ENCODE measurements around the gene SUB1.
"Not testable (repeated sequence)": the region's sequence is repeated elsewhere in the genome, so short reads cannot be mapped to it uniquely, and the experiment has no call there.

Gene SUB1

DNA sequence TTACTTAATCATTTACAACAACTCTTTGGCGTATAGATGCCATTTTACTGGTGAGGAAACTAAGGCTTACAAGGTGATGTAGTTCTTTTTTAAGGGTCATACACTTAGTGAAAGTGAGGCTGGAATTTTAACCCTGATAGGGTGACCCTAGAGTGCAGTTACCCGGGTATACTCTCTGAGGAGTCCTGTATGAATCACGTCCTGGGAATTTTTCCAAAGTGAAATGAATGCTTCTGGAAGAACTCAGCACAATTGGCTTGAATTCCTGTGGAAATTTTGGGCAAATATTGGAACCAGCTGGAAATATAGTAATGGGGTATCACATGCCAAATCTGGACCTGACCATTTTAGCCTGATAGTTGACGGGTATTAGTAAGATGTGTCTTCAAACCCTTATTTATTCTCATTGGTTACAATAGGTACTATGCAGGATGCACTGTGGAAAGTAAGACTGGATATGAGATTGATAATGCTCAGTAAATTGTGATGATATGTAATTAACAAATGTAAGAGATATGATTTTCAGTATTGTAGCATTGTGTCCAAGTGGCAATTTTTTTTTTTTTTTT, 14.8 kb downstream of the SUB1 start:
- DNase-seq (ENCODE audit: low spot score): no peak

DNA sequence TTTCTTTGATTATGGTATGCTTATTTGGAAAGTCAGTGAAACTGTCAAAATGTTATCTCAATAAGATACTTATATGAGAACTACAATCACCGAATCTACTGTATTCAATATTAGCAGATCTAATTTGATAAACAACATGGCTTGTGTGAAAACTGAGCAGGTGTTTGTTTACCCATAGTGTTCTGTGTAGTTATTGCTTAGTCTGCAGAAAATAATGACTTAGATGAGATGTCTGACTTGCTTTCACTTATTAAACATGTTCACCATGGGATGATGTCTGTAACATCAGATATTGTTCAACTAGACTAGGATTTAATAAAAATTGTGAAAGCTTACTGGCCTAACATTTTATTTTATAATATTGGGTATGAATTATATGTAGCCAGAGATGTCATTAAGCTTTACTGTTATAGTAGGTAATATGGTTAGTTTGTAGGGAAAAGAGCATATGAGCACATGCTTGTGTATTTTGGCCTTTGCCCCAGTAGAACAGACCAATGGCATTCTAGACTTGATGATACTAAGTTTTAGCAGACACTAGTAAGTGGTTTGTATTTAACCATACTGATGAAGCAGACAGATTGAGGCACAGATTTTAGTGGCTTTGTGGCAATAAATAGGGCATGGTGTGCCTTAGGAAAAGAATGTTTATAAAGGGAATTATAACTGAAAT, 16.4 kb downstream of the SUB1 start:
- no peak for DNase-seq (ENCODE audit: low spot score)

DNA sequence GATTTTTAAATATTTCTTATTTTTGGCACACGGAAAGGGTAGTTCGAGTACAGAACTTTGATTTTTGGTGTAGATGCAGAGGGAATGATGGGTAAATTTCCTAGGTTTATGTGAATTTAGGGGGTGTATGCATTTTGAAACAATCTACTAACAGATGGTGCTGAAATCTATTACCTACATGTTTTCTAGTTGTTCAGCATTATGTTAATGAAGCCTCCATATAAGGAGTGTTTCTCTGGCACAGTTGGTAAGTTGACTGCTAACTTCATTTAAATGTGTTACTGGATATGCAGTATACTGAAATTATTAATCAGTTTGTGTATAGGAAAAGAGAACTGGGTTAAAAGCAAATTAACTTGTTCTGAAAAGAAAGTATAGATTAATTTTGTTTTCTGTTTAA, 17.5 kb downstream of the SUB1 start:
- DNase-seq (ENCODE audit: low spot score): no peak

DNA sequence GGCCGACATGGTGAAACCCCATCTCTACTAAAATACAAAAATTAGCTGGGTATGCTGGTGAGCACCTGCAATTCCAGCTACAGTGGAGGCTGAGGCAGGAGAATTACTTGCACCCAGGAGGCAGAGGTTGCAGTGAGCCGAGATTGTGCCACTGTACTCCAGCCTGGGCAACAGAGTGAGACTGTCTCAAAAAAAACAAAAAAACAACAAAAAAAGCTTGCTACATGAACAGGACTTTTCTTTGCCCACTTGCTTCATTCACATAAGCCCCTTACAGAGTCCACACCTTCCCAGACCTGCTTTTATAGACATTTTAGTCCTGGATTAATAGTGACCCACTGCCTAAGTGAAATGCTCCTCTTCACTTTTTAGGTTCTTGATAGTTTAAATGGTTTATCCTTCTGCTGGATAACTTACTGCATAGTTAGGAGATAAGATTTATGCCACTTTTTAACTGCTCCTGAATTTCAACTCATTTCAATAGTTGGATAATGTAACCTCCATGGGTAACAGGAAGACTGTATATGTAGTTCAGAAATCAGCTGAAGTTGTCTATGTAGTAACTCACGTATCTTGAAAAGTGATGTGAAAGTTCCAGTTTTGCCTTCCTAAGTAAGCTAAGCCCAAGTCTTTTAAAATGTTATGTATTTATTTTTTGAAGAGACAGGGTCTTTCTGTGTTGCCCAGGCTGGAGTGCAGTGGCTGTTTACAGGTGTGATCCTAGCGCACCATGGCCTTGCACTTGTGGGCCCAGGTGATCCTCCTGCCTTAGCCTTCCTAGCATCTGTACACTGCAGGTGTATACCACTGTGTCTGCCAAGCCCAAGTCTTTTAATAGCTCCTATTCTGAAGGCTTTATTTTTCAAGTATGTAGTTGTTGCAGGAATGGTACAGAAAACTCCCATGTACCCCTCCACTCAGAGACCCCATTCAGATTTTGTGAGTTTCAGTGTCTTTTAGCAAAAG, 19.7 kb downstream of the SUB1 start:
- DNase-seq (ENCODE audit: low spot score): no peak

DNA sequence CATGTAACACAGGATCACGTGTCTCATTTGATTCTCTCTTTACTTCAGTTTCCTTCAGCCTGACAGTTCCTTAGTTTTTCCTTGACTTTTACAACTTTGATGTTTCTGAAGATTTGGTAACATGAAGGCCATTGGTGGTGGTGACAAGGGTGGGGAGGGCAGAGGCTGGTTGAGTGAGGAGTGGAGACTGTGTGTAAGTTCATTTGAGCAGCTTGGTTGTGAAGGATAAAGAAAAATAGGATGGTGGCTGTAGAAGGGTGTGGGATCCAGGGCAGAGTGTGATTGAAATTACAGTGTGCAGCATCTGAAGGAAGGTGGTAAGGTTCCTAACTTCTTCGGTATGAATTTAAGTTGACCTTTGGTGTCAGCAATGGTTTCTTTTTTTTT, 20.4 kb downstream of the SUB1 start:
- no peak for DNase-seq (ENCODE audit: low spot score)

DNA sequence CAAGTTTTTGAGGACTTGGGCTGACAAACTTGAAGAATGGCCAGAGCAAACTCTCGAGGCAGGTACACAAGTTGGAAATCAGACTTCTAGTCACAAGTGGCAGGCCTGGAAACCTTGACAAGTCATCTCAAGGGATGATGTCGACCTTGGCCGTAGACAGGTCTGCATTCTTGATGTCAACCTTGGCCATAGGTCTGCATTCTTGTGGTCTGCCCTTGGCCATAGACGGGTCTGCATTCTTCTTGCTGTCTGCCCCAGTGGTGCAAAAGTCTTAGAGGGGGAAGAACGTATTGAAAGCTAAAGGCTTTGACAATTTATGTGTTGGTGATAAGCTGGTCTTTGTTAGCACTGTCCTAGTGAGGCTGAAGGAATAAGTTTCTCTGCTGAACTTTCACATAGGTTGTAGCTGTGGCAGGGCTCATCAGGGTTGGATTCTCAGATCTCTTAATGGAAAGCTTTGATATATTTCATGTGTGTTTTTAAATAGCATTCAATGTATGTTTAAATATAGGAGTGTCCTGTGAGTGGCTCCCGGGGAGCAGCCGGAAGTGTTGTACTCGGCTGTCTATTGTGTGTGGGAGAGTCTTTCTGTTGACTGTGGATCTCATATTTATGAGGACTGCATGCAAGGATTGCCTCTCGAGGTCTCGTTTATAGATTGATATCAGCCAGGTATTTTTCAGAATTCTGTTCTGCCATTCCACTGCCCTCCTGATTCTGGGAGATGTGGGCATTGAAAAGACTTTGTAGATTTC, 27.0 kb downstream of the SUB1 start:
- DNase-seq (ENCODE audit: low spot score): no peak

DNA sequence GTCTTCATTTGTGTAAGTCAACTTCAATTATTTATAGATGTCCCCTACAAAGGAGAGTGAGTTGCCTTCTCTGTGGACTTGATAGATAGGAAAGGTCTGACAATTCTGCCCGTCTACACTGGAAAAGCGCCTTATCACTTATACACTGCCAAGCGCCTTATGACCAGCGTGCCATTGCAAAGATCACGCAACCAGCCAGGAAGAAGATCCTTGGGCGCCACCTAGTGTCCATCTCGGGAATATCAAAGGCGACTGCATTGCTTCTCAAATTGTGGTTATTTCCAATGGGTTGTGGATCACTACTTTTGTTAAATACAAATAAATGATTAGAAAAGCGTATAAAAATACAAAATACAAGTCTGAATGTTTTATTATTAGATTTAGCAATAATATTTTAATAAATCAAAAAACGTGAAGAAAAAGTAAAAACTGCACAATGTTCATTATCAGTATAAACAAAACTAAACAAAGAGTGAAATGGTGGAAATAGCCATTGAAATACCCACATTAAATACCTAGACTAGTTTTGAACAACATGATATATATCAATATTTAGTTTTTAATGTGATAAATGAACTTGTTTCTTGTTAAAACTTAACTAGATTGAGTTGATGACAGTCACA, 27.8 kb downstream of the SUB1 start:
- DNase-seq (ENCODE audit: low spot score): peak; percentile 87

DNA sequence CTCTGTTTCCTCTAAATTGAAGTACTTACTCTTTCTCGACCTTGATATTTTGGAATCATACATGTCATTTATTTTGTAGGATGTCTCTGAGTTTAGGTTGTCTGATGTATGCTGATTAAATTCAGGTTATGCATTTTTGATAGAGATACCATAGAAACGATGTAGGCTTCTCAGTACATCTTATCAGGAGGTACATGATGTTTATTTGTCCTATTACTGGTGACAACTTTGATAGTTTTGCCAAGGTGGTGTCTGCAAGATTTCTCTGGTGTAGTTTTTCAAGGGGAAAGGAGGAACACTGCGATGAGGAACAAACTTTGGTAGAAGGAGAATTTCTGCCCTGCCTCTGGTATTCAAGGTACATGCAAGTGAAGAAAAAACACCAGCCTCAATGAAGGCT, 29.9 kb downstream of the SUB1 start:
- no peak for DNase-seq (ENCODE audit: low spot score)

DNA sequence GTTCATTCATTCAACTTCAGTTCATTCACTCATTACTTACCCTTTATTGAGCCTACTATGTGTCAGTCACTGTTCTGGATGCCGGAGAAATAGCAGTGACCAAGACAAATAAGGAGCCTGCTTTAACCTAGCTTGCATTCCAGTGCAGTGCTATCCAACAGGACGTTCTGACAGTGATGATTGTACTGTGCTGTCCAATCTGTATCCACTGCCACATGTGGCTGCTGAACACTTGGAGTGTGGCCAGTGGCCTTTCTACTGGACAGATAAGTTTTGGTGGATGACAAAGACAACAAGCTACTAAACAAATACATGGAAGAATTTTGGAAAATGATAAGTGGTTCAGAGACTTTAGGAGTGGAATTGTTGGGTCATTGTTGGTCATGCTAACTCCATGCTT, 33.6 kb downstream of the SUB1 start:
- DNase-seq (ENCODE audit: low spot score): no peak

DNA sequence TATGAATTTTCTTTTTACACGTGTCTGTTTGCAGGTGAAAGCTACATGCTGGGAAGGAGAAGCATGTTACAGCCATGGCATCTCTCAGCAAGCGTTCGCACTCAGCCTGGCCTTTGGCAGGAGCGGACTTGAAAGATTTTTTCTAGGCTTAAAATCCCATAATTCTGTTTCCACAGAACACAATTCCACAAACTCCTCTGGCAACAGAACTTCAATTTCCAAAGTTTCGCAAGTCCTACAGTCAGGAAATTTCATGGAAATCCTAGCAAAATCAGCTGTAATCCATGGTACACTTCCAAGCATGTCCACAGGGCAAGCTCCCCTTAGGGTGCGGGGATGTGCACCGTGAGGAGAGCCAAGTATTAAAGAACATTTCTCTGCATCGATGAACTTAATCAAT, 35.9 kb downstream of the SUB1 start:
- no peak for DNase-seq (ENCODE audit: low spot score)

DNA sequence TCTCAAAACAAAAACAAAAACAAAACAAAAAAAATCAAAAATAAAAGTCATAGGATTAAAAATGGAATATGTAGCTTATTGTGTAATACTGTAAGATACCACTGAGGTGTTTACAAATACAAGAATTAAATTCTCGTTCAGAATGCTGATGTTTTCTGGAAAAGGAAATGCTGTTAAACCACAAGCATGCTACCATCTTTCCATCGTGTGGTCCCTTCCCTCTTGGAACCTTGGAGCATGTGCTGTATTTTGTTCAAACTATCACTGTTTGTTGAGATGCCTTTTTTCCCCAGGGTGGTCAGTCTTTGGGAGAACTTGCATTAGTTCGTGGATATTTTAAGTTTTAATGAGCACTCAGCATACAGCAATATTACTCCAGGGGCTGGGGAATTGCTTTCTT, 39.7 kb downstream of the SUB1 start:
- DNase-seq (ENCODE audit: low spot score): no peak

DNA sequence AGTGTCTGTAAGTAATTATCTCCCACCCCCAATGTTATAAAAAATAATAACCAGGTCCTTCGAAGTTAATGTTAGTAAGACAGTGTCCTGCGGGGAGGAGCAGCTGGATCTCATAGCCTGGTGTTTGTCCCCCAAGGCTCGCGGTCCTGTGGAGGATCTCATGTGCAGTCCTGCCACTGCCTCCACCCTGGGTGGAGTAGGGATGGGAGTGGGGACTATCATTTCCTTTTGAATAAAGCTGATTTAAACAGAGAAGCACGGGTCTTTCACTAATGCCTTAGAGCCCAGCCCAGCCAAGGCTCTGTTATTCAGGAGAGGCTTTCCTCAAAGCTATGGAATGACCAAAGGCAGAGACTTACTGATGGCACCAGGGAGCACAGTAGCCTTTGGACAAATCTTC, 40.2 kb downstream of the SUB1 start:
- DNase-seq (ENCODE audit: low spot score): no peak

DNA sequence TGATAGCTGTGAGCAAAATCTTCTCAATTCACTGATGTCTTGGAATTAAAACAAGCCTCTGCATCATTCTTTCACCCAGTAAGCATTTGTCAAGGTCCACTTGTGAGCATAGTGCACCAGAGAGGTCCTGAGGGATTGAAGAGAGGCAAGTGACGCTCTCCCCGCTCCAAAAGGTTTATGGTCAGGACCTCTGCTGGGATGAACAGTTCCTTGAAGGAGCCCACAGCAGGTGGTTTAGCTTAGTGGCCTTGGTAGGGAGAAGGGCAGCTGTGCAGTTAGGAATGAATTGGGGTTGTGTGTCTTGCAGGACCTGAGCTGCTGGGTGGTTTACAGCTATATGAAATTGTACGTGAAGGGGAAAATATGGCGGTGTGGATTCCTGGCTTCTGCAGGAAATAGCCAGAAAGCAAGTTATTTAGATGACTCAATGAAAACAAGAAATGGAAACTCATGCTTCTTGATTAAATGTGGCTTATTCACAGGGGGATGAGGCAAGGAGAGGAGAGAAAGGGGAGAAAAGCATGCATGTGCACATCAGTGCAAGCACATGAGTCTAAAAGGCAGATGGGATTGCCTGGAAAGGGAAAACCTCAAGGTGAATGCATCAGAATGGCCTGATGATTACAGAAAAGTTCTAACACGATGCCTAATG, 42.0 kb downstream of the SUB1 start:
- no peak for DNase-seq (ENCODE audit: low spot score)

DNA sequence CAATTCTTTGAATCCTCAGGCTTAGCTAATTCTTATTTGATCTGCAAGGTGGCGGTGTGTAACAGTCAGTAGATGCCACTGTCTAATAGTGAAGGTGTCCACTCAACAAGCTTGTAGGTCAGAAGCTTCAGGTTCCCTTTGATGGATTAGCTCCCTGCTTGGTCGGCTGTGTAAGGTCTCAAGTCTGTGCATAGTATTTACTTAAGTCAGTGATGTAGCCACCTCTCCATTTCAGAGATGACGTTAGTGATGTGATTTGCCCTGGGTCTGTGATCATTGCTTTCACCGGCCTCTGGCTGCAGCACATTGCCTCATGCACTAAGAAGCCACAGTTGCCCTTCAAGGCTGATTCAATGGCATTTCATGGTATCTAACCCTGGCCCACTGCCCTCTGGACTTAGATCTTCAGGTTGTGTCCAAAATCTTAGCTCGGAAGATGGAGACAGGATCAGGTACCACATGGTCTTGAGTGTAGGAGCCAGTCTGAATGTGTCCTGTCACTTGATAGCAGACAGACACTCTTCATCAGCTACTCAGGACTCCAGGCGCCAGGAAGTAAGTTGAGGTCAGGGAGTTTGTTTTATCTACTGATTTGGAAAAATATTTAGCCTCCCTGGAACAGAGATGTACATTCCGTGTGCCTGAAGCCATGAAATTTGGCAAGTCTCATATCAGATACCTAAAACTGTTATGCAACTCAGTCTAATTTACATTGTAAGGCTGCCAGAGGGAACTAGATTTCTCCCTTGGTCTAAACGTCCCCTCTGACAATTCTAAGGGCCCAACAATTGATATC, 42.9 kb downstream of the SUB1 start:
- DNase-seq (ENCODE audit: low spot score): no peak

DNA sequence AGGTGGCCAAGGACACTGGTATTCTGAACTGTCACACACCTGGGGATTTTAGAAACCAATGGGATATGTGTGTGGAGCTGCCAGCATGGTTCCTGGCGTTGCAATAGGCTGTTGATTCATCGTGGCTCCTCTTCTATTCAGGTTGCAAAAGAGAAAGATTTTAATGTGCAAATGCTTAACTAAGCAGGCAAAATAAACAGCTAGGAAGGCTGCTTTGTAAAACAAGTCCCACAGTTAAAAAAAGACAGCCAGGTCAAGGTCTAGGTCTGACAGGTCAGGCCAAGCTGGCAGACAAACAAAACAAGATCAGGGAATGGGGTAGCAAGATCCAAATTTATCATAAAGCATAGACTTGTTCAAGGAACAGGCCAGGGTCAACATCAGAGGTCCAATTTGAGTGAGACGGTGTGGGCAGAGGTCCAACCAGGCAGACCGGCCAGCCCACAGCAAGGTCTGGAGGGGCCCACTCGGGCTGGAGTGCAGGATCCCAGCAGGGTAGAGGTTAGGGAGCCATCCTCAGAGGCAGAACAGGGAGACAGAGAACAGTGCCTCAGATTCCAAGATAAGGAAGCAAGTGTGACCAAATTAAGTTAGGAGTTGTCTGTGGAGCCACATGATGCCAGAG, 45.6 kb downstream of the SUB1 start:
- DNase-seq (ENCODE audit: low spot score): no peak

DNA sequence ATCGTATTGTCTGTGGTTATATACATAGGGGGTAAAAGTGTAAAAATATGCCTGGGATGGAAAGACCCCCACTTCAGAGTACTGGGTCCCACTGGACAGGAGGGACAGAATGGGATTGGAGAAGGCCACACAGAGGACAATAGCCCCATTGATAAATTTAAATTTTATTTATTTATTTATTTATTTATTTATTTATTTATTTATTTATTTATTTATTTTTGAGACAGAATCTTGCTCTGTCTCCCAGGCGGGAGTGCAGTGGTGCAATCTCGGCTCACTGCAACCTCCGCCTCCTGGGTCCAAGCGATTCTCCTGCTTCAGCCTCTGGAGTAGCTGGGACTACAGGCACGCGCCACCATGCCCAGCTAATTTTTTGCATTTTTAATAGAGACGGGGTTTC, 47.7 kb downstream of the SUB1 start:
- not testable (repeated sequence) for DNase-seq (ENCODE audit: low spot score)

DNA sequence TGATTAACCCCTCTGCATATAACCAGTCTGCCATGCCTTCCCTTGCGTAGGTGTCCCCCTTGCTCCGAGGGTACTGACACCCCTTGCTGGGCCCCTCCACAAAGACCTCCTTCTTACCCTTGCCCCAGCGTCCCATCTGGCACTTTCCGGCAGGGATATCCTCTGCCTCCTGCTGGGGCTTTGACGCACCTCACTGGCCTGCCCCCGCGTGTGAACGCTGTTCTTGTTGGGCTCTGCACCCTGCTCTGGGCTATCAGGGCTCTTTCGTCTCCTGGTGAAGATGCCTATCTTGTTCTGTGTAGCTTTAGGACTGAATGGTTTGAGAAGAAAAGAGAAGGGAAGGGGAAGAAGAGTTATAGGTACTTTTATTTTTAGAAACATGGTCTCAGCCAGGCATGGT, 53.0 kb downstream of the SUB1 start:
- DNase-seq (ENCODE audit: low spot score): no peak

DNA sequence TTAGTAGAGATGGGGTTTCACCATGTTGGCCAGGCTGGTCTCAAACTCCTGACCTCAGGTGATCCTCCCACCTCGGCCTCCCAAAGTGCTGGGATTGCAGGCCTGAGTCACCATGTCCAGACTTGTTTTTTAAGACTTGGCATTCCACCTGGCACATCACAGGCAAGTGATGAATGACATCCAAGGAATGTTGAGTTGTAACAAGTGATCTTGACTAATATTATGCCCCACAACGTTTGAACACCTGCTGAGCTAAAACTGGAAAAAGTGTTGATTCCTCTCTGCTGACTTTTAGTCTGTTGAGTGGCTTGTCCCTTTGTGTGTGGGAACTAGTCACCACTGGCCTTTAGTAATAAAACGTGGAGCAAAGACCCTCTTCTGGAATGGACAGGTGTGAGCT, 54.6 kb downstream of the SUB1 start:
- no peak for DNase-seq (ENCODE audit: low spot score)

DNA sequence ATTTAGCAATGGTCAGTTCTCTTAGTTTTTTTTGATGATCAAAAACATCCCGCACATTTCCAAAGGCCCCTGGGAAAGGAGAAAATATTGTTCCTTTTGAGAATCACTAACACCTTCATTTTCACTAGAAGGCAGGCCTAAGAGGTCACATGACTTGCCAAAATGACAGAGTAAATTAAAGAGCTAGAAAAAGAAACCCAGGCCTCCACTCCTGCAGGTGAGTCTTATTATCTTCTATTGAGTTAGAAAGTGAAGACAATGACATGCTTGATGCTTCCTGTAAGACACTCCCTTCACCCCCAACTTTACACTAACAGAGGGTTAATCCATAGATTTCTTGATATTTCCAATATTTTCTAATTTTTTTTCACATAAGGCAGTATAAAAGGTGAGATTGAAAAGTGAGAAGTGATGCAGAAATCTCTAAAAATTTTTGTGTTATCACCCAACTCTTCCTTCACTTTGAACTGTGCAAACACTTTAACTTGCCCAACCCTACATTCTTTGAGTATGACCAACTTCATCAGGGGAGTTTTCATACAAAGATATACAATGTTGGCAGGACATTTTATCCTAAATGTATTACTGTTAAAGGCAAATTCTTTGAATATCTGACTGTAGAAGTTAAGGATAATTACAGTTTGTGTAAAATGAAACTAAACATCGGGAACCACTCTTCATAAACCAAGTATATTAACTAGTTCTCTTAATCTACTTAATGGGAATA, 57.1 kb downstream of the SUB1 start:
- DNase-seq (ENCODE audit: low spot score): no peak

DNA sequence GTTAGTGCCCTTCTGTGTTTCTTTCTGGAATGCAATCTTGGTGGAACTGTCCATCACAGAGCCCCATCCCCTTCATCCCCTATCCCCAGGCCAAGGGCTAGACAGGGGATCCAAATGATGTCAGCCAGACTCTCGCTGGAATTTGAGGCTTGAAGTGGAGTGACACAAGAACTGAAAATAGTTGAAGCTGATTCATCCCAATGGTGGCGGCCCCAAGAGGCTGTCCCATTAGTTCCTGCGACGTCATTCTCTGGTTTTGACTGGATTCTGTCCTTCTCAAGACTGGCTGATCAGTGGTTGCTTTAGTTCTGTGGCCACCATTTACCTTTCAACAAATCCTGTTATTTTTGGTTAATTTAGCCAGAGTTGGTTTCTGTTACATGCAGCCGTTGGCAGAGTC, 59.9 kb downstream of the SUB1 start:
- DNase-seq (ENCODE audit: low spot score): peak; percentile 3
